ENCODE data around the gene ARL3.

The ARL3 gene

DNA sequence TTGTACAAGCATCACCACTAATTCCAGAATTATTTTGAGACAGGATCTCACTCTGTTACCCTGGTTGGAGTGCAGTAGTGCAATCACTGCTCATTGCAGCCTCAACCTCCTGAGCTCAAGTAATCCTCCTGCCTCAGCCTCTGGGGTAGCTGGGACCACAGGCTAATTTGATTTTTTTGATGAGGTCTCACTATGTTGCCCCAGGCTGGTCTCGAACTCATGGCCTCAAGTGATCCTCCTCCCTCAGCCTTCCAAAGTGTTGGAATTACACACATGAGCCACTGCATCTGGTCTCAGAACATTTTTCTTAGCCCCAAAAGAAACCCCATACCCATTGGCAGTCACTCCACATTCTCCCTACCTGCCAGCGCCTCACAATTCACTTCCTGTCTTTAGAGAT, 26.0 kb upstream of the ARL3 start:
- H3K4me3 ChIP-seq (ENCODE audit: low read depth, low read length), result no peak overlapping the region
- TF ChIP-seq, protein P1, sequence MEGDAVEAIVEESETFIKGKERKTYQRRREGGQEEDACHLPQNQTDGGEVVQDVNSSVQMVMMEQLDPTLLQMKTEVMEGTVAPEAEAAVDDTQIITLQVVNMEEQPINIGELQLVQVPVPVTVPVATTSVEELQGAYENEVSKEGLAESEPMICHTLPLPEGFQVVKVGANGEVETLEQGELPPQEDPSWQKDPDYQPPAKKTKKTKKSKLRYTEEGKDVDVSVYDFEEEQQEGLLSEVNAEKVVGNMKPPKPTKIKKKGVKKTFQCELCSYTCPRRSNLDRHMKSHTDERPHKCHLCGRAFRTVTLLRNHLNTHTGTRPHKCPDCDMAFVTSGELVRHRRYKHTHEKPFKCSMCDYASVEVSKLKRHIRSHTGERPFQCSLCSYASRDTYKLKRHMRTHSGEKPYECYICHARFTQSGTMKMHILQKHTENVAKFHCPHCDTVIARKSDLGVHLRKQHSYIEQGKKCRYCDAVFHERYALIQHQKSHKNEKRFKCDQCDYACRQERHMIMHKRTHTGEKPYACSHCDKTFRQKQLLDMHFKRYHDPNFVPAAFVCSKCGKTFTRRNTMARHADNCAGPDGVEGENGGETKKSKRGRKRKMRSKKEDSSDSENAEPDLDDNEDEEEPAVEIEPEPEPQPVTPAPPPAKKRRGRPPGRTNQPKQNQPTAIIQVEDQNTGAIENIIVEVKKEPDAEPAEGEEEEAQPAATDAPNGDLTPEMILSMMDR (IDR thresholded peaks at IDR 0.05; ENCODE audit: low read depth, low read length), result no peak
- TF ChIP-seq, protein P2, sequence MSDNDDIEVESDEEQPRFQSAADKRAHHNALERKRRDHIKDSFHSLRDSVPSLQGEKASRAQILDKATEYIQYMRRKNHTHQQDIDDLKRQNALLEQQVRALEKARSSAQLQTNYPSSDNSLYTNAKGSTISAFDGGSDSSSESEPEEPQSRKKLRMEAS (IDR thresholded peaks at IDR 0.05; ENCODE audit: low read depth, low read length), result no peak
- TF ChIP-seq POLR2A (IDR thresholded peaks at IDR 0.05; ENCODE audit: extremely low read depth, insufficient read length) (no peak), MYC (IDR thresholded peaks at IDR 0.05; ENCODE audit: low read depth, low read length) (no peak)
- DNase-seq (ENCODE audit: low read depth), result no peak

- peak; percentile 63 for DNase-seq (ENCODE audit: low read depth)
- no peak overlapping the region for H3K4me3 ChIP-seq (ENCODE audit: low read depth, low read length)
- TF ChIP-seq, protein P1 (IDR thresholded peaks at IDR 0.05; ENCODE audit: low read depth, low read length), result no peak
- TF ChIP-seq, protein P2 (IDR thresholded peaks at IDR 0.05; ENCODE audit: low read depth, low read length), result no peak
- TF ChIP-seq POLR2A (IDR thresholded peaks at IDR 0.05; ENCODE audit: extremely low read depth, insufficient read length), result no peak
- no peak for TF ChIP-seq MYC (IDR thresholded peaks at IDR 0.05; ENCODE audit: low read depth, low read length)
Measured at GRCh38 chr10:102738692-102739121, 24.5 kb upstream of the ARL3 start.

DNA sequence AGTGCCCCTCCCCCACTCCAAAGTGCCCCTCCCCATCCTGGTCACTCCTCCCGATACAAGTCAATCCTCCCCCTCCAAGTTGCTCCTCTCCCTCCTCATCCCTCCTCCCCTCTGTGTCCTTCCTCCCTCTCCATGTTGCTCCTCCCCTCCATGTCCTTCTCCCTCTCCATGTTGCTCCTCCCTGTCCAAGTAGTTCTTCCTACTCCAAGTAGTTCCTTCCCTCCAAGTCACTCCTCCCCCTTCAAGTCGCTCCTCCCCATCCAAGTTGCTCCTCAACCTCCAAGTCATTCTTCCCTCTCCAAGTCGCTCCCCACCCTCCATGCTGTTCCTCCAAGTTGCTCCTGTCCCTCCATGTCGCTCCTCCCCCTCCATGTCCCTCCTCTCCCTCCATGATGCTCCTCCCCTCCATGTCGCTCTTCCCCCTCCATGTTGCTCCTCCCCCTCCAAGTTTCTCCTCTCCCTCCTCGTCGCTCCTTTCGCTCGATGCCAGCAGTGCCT, 20.9 kb upstream of the ARL3 start:
- no peak overlapping the region for H3K4me3 ChIP-seq (ENCODE audit: low read depth, low read length)
- no peak for DNase-seq (ENCODE audit: low read depth)
- no peak for TF ChIP-seq POLR2A (IDR thresholded peaks at IDR 0.05; ENCODE audit: extremely low read depth, insufficient read length)

DNA sequence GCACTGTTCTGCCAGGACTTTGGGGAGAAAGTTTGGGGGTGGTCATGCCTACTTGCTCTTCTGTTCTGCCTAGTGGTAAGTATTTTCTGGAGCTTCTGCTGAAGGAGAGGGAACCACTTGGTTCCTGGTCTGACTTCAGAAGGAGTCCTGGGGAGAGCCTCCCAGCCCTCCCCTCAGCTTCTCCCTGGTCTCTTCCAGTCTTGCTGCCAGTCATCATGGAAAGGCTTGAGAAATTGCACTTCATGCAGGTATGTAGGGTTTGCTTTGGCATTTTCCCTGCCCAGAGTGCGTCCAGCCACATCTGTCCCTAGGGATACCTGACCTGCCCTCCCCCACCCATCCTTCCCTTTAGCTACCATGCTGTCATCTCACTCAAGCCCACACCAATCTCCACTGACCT, 18.5 kb upstream of the ARL3 start:
- no peak overlapping the region for H3K4me3 ChIP-seq (ENCODE audit: low read depth, low read length)
- TF ChIP-seq POLR2A (IDR thresholded peaks at IDR 0.05; ENCODE audit: extremely low read depth, insufficient read length) (no peak), MYC (IDR thresholded peaks at IDR 0.05; ENCODE audit: low read depth, low read length) (no peak)
- TF ChIP-seq, protein P1 (IDR thresholded peaks at IDR 0.05; ENCODE audit: low read depth, low read length), result no peak
- TF ChIP-seq, protein P2 (IDR thresholded peaks at IDR 0.05; ENCODE audit: low read depth, low read length), result no peak
- DNase-seq (ENCODE audit: low read depth), result no peak

DNA sequence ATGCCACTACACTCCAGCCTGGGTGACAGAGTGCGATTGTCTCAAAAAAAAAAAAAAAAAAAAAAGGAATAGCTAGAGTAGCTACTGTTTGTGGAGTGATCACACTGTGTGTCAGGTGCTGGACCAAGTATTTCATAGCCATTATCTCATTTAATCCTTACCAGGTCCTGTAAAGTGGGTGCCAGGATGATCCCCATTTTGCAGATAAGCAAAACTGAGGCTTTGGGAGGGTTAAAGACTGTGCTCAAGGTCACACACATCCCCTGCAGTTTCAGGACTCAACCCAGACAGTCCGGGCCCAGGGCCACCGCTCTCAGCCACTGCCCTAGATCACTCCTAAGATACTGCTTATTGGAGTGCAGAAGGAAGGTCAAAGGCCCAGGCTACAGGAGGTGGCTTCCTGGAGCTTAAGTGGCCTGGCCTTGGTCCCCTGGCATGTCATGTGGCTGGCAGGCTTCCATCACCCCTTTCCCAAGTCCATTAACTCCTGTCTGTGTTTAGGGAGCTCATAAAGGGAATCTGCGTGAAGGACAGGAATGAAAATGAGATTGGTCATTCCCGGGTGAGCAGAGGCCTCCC, 17.1 kb upstream of the ARL3 start:
- no peak overlapping the region for H3K4me3 ChIP-seq (ENCODE audit: low read depth, low read length)
- TF ChIP-seq POLR2A (IDR thresholded peaks at IDR 0.05; ENCODE audit: extremely low read depth, insufficient read length), result no peak
- TF ChIP-seq, protein P1 (IDR thresholded peaks at IDR 0.05; ENCODE audit: low read depth, low read length), result no peak
- TF ChIP-seq, protein P2 (IDR thresholded peaks at IDR 0.05; ENCODE audit: low read depth, low read length), result no peak
- no peak for TF ChIP-seq MYC (IDR thresholded peaks at IDR 0.05; ENCODE audit: low read depth, low read length)
- DNase-seq (ENCODE audit: low read depth), result no peak

DNA sequence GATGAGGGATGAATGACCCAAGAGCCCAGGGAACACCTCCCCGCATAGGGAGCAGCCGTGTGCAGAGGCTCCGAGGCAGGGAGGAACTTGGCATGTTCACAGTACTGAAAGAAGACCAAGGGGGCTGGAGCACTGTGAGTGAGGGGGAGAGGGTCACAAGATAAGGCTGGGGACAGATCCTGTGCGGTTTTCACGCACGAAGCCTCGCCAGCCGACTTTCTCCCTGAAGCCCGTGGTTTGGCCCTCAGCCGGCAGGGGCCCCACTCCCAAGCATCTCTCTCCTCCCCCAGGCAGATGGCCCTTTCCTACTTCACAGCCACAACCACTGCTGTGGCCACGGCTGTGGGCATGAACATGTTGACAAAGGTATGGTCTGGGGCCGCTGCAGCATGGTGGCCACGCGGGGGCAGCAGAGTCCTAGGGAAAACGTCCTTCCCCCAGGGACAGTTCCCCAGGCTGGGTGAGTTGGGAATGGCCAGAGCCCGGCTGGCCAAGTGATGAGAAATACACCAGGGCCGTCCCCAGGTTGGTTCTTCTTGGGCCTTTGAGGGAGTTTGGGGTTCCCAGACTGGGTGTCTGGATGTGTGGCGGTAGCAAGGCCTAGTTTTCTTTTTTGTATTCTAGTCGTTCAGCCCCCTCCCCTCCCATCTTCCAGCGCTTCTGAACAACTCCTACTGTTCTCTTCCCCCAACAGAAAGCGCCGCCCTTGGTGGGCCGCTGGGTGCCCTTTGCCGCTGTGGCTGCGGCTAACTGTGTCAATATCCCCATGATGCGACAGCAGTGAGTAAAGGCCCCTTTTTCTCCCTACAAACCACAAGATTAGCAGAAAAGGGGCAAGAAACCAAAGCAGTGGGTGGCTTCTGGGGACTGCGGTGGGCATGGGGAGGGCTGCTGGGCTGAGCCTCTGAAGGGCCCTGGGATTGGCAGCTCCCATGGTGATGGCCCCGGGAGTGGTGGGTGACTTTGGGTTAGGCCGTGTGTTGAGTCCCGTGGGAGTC, 15.1 kb upstream of the ARL3 start:
- TF ChIP-seq, protein P2 (IDR thresholded peaks at IDR 0.05; ENCODE audit: low read depth, low read length), result peak; percentile 68
- no peak for TF ChIP-seq POLR2A (IDR thresholded peaks at IDR 0.05; ENCODE audit: extremely low read depth, insufficient read length)
- TF ChIP-seq, protein P1 (IDR thresholded peaks at IDR 0.05; ENCODE audit: low read depth, low read length), result peak; percentile 73
- no peak for TF ChIP-seq MYC (IDR thresholded peaks at IDR 0.05; ENCODE audit: low read depth, low read length)
- DNase-seq (ENCODE audit: low read depth), result peak; percentile 71
- H3K4me3 ChIP-seq (ENCODE audit: low read depth, low read length), result no peak overlapping the region

Measured in NB4 (cell line).